ENCODE measurements around the gene MYH14. TPM values are rescaled to one million over a fixed set of nuclear protein-coding genes. Genes with fewer than 3 reads are reported as not detected.

The MYH14 gene
- total RNA-seq, 1 donor: not detected

DNA sequence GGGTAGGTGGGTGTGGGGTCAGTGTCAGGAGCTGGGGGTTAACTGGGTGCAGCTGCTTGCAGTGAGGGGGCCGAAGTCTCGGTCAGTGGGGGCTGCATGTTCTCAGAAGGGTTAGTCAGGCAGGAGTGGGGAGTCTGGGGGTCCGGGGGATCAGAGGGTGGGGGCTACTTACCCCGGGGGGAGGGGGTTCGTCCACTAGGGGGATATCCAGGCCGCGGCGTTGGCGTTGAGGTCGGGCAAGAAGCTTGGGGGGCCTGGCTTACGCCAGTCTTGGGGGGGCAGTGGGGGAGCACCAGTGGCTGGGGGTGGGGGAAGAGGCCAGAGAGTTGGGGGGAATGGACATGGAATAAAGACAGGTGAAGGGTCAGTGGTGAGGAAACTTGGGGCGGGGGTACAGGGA lies 116.6 kb downstream of the MYH14 start:
- TF ChIP-seq CTCF (IDR thresholded peaks at IDR 0.05; ENCODE audit: insufficient read depth, low read length): no peak
- no peak overlapping the region for H3K4me3 ChIP-seq (ENCODE audit: low read depth, low read length)
- no peak for DNase-seq (ENCODE audit: low read depth)

DNA sequence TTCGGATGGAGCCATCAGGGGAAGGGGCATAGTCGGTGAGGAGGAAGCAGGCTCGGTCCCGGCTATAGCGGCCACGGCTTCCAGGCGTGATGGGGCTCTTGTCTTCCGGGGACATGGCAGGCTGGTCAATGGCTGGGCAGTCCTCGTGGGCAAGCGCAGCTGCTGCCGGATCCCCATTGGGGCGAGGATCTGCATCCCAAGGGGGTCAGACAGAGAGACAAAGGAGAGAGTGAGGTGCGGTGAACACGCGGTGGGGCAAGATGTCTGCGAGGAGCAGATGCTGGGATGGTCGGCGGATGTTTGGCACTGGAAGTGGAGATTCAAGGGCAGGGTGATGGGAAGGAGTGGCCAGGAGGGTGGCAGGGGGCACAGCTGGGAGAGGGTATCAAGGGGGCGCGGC lies 117.2 kb downstream of the MYH14 start:
- no peak for TF ChIP-seq CTCF (IDR thresholded peaks at IDR 0.05; ENCODE audit: insufficient read depth, low read length)
- no peak overlapping the region for H3K4me3 ChIP-seq (ENCODE audit: low read depth, low read length)
- DNase-seq (ENCODE audit: low read depth): no peak

DNA sequence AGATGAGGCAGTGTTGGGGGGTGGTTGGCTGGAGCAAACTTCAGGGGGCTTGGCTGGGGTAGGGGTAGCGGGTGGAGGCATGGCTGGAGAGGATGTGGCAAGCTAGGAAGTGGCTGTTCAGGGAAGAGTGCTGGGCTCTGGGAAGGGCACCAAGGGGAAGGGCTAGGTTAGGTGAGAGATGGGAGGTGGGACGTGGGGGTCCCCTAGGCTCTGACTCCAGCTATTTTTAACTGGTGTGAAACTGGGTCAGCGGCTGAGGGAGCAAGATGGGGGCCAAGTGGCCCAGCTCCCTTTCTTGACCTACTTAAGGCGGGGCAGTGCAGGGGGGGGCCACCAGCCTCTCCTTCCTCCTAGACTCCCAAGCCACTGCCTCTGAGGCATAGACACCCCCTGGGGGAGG lies 118.4 kb downstream of the MYH14 start:
- no peak for TF ChIP-seq CTCF (IDR thresholded peaks at IDR 0.05; ENCODE audit: insufficient read depth, low read length)
- H3K4me3 ChIP-seq (ENCODE audit: low read depth, low read length): no peak overlapping the region
- DNase-seq (ENCODE audit: low read depth): no peak

GRCh38 chr19:50322234-50322633 lies 118.8 kb downstream of the MYH14 start:
- no peak overlapping the region for H3K4me3 ChIP-seq (ENCODE audit: low read depth, low read length)
- DNase-seq (ENCODE audit: low read depth): no peak
- TF ChIP-seq CTCF (IDR thresholded peaks at IDR 0.05; ENCODE audit: insufficient read depth, low read length): no peak

GRCh38 chr19:50322931-50323781 lies 119.7 kb downstream of the MYH14 start:
- no peak for TF ChIP-seq CTCF (IDR thresholded peaks at IDR 0.05; ENCODE audit: insufficient read depth, low read length)
- H3K4me3 ChIP-seq (ENCODE audit: low read depth, low read length): no peak overlapping the region
- no peak for DNase-seq (ENCODE audit: low read depth)

DNA sequence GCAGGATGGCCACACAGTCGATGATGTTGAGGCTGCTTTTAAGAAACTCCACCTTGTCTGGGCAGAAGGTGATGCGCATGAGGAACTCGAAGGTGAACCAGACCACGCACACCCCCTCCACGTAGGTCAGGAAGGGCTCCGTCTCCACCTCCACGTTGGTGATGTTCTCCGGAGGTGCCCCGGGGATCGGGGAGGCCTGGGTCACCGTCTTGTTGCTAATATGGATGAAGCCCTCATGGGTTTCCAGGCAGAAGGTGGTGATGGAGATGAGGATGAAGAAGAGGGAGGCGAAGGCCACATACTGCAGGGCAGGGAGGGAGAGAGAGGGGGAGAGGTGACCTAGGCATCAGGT lies 120.3 kb downstream of the MYH14 start:
- no peak for DNase-seq (ENCODE audit: low read depth)
- TF ChIP-seq CTCF (IDR thresholded peaks at IDR 0.05; ENCODE audit: insufficient read depth, low read length): no peak
- H3K4me3 ChIP-seq (ENCODE audit: low read depth, low read length): no peak overlapping the region

GRCh38 chr19:50324331-50324730 lies 120.9 kb downstream of the MYH14 start:
- H3K4me3 ChIP-seq (ENCODE audit: low read depth, low read length): no peak overlapping the region
- DNase-seq (ENCODE audit: low read depth): no peak
- no peak for TF ChIP-seq CTCF (IDR thresholded peaks at IDR 0.05; ENCODE audit: insufficient read depth, low read length)

Measured in fibroblast of the aortic adventitia (primary cell).